Measurements from ENCODE around the gene CCNDBP1. TPM values are rescaled to one million over a fixed set of nuclear protein-coding genes. Genes with fewer than 3 reads are reported as not detected.

The CCNDBP1 gene
- total RNA-seq, 2 experiments from 2014 or later: 92.3 to 103 TPM

DNA sequence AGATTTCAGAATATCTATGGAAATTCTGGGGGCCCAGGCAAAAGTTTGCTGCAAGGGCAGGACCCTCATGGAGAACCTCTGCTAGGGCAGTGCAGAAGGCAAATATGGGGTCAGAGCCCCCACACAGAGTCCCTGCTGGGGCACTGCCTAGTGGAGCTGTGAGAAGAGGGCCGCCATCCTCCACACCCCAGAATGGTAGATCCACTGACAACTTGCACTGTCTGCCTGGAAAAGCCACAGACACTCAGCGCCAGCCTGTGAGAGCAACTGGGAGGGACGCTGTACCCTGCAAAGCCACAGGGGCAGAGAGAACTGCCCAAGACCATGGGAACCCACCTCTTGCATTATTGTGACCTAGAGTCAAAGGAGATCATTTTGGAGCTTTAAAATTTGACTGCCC lies 13.8 kb downstream of the CCNDBP1 start:
- ATAC-seq (ENCODE audit: poor library complexity) (no peak), DNase-seq (no peak)
- no peak overlapping the region for H3K27ac Mint-ChIP-seq
- H3K4me1 Mint-ChIP-seq (ENCODE audit: low read depth): no peaks in the 10 kb centered on the region
- intact Hi-C loops (cut with DNase I, micrococcal nuclease): no loop called here
- no peaks in the 10 kb centered on the region for H3K27me3 ChIP-seq (ENCODE audit: control insufficient read depth in 1 of 2, insufficient read depth in 2 of 2, low read length in 2 of 2)
- H3K9me3 Mint-ChIP-seq: peaks cover 5% of the 10 kb centered on the region
- H3K27me3 Mint-ChIP-seq: no peaks in the 10 kb centered on the region
- ChIA-PET POLR2A (no interaction called here), CTCF (no interaction called here)
- no peaks in the 10 kb centered on the region for H3K4me1 ChIP-seq (ENCODE audit: insufficient read depth, low read length)
- no peak overlapping the region for H3K4me3 ChIP-seq (ENCODE audit: low read length)
- H3K36me3 ChIP-seq (ENCODE audit: insufficient read depth, low read length): peaks cover 35% of the 10 kb centered on the region
- H3K36me3 Mint-ChIP-seq (ENCODE audit: low read depth): peaks cover 47% of the 10 kb centered on the region
- H3K4me3 Mint-ChIP-seq: no peak overlapping the region
- TF ChIP-seq, protein P1, sequence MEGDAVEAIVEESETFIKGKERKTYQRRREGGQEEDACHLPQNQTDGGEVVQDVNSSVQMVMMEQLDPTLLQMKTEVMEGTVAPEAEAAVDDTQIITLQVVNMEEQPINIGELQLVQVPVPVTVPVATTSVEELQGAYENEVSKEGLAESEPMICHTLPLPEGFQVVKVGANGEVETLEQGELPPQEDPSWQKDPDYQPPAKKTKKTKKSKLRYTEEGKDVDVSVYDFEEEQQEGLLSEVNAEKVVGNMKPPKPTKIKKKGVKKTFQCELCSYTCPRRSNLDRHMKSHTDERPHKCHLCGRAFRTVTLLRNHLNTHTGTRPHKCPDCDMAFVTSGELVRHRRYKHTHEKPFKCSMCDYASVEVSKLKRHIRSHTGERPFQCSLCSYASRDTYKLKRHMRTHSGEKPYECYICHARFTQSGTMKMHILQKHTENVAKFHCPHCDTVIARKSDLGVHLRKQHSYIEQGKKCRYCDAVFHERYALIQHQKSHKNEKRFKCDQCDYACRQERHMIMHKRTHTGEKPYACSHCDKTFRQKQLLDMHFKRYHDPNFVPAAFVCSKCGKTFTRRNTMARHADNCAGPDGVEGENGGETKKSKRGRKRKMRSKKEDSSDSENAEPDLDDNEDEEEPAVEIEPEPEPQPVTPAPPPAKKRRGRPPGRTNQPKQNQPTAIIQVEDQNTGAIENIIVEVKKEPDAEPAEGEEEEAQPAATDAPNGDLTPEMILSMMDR (IDR thresholded peaks at IDR 0.05): no peak
- peaks cover 0 to 7% of the 10 kb centered on the region in 2 experiments for H3K9me3 ChIP-seq (ENCODE audit: control insufficient read depth in 1 of 2, insufficient read depth in 1 of 2, low read length in 2 of 2)
- no peak overlapping the region for H3K27ac ChIP-seq (ENCODE audit: low read depth in 1 of 2, low read length in 2 of 2)

DNA sequence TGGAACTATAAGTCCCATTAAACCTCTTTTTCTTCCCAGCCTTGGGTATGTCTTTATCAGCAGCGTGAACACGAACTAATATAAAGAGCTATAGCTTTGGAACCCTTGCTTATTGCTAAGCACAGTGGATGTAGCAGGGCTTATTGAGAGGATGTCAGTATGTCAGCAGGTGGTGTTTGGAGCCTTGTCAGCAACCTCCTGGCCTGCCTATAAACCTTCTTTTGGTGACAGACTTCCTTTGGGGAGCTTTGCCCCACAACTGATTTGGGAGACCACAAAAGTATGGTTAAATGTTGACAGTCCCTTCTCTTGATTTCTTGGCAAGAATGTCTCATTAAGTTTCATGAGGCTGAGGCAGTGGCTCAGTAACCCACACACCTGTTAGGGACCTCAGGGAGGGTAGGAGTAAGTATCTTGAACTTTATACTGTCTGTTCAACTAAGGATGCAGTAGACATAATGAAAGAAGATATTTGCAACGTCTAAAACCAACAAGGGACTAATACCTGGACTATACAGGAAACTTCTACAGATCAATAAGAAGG lies 14.8 kb downstream of the CCNDBP1 start:
- Histone ChIP-seq H3K36me3 (ENCODE audit: insufficient read depth, low read length) (peaks cover 25% of the 10 kb centered on the region), H3K9me3 (ENCODE audit: control insufficient read depth in 1 of 2, insufficient read depth in 1 of 2, low read length in 2 of 2) (peaks cover 0 to 7% of the 10 kb centered on the region in 2 experiments), H3K27ac (ENCODE audit: low read depth in 1 of 2, low read length in 2 of 2) (no peak overlapping the region), H3K4me3 (ENCODE audit: low read length) (no peak overlapping the region), H3K4me1 (ENCODE audit: insufficient read depth, low read length) (peaks cover 3% of the 10 kb centered on the region), H3K27me3 (ENCODE audit: control insufficient read depth in 1 of 2, insufficient read depth in 2 of 2, low read length in 2 of 2) (no peaks in the 10 kb centered on the region)
- CTCF ChIA-PET: no interaction called here
- Mint-ChIP-seq H3K9me3 (peaks cover 5% of the 10 kb centered on the region), H3K4me3 (no peak overlapping the region), H3K36me3 (ENCODE audit: low read depth) (peaks cover 38% of the 10 kb centered on the region), H3K27me3 (no peaks in the 10 kb centered on the region), H3K4me1 (ENCODE audit: low read depth) (peaks cover 6% of the 10 kb centered on the region), H3K27ac (no peak overlapping the region)
- POLR2A ChIA-PET: no interaction called here
- TF ChIP-seq, protein P1 (IDR thresholded peaks at IDR 0.05): no peak
- ATAC-seq (ENCODE audit: poor library complexity) (no peak), DNase-seq (no peak)
- intact Hi-C loops (cut with DNase I, micrococcal nuclease): no loop called here

DNA sequence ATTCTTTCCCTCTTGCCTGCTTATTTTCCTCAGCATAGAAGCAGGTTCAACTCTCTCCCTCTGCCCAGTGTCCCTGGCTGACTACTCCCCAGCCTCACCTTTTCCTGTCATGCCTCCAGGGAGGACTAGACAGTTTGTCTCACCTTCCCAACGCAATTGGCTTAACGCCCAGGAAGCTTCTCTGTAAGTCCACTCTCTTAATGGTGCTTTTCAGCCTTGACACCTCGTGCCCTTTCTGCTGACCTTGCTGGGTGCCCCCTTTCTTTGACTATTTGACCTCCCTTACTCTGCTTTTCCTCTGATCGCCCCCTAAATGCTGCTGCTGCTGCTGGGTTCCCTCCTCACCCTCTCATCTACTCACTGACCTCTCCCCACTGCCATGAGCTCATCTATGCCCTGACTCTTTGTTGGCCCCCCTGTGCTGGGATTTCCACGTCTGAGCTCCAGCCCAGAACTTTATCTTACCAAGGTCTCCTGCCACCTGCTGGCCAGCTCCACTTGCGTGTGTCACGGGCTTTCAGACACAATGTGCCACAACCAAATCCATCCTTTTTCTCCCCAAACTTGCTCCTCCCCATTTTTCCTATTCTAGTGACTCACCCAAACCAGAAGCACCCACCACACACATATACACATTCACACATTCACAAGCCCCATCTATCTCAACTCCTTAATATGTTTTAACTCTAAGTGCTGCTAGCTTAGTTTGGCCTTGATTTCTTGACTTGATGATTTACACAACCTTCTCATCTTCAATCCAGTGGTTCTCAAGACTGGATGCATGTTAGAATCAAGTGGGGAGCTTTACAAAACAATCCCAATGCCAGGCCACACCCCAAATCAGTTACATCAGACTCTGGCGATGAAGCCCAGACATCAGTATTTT lies 19.1 kb downstream of the CCNDBP1 start:
- DNase-seq (peak in 13 of 14 experiments; percentile 24 to 71 (median 37)), ATAC-seq (ENCODE audit: poor library complexity) (peak; percentile 56)
- no peaks in the 10 kb centered on the region for H3K36me3 ChIP-seq (ENCODE audit: insufficient read depth, low read length)
- Mint-ChIP-seq H3K4me3 (no peak overlapping the region), H3K27me3 (peaks cover 7% of the 10 kb centered on the region), H3K36me3 (ENCODE audit: low read depth) (peaks cover 6% of the 10 kb centered on the region), H3K9me3 (no peaks in the 10 kb centered on the region), H3K4me1 (ENCODE audit: low read depth) (peaks cover 6% of the 10 kb centered on the region), H3K27ac (no peak overlapping the region)
- H3K27me3 ChIP-seq (ENCODE audit: control insufficient read depth in 1 of 2, insufficient read depth in 2 of 2, low read length in 2 of 2): peaks cover 3 to 8% of the 10 kb centered on the region in 2 experiments
- no peak overlapping the region for H3K4me3 ChIP-seq (ENCODE audit: low read length)
- TF ChIP-seq, protein P1 (IDR thresholded peaks at IDR 0.05): peak; percentile 58
- CTCF ChIA-PET: interaction anchor here (0.6 to 1.4 kb wide), 6 partner anchors 8 to 1268 kb away, joined by 3 to 5 read pairs (median 3); no protein-coding TSS in a partner anchor
- H3K4me1 ChIP-seq (ENCODE audit: insufficient read depth, low read length): peaks cover 3% of the 10 kb centered on the region
- intact Hi-C loops (cut with DNase I, micrococcal nuclease): loop anchor here in 1 of 2 experiments (1.0 kb wide), 1 partner anchor 500 kb away; no protein-coding TSS in a partner anchor
- no peaks in the 10 kb centered on the region for H3K9me3 ChIP-seq (ENCODE audit: control insufficient read depth in 1 of 2, insufficient read depth in 1 of 2, low read length in 2 of 2)
- POLR2A ChIA-PET: interaction anchor here (0.6 kb wide), 1 partner anchor 25 kb away, joined by 3 read pairs; no protein-coding TSS in a partner anchor
- H3K27ac ChIP-seq (ENCODE audit: low read depth in 1 of 2, low read length in 2 of 2): no peak overlapping the region
